NCI-H2107 treated with DMSO at 0.1 percent for 48 hours (cell line): Measurements from ENCODE around the gene HIF3A.
A peak's percentile ranks its signal among the peaks of the same experiment; 100 is the strongest.
"Not testable (repeated sequence)": the region's sequence is repeated elsewhere in the genome, so short reads cannot be mapped to it uniquely, and the experiment has no call there.

ENCODE experiments used
- DNase-seq: peaks from one replicate; lab custom pipeline; 2025; ENCODE audit not compliant: unreplicated experiment; lab: John Stamatoyannopoulos, UW

HIF3A gene

DNA sequence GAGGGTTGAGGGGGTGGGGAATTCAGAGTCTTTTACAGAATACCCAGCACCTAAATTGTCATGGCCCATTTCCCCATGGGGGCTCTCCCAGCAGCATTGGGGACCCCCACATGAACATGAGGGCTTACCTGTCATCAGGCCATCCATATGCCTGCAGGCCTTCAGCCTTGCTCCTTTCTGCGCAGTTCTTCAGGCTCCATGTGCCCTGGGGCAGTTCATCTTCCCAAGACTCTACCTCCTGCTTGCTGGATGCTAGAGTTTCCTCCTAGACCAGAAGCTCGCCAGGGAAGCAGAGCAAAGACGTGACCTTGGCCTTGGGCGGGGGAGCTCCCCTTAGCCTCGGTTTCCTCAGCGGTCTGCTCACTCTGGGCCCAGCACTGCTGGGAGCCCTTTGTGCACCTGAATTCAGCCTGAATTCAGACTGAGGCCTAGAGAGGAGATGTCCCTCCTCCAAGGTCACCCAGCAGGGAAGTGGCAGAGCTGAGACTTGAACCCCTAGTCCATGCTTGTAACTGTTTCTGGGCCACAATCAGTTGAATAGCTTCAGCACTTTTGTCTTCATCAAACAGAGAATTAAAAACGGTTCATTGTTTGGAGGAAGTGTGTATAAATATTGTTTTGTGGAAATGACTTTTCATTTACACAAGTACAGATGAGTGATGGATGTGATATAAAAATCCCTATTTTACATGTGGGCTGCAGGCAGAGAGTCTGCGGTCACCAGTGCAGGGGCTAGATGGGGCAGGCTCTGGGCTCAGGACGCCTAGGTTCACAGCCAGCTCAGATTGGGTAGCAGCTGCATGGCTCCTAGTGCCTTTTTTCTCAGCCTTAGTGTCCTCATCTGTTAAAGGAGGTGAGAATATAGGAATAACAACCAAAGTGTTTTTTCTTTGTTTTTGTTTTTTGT is 59.6 kb downstream of the HIF3A start:
- no peak for DNase-seq

DNA sequence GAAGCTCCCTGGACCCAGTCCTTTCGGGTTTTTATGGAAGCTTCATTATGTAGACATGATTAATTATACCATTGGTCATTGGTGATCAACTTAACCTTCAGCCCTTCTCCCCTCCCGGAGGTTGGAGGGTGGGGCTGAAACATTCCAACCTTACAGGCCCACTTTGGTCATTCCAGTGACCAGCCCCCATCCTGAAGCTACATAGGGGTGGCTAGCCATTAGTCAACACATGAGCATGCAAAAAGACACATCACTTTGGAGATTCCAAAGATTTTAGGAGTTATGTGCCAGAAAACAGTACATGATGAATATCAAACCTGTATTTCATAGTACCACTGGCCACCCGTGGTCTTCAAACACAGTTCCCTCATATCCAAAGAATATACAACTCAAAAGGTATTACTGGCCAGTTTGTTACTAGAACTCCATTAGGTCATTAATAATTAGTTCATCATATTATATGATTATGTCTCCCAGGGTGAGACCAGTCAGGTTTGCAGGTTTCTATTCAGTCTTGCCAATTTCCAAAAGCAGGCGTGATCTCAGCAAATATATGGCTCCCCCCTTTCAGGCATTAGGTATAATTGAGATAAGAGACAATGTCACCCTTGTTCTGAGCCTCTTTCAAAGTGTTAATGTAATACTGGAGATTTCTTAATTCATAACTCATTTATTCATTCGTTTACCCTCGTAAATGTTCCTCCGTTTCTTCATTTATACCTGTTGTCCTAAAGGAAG is 61.2 kb downstream of the HIF3A start:
- DNase-seq = no peak

DNA sequence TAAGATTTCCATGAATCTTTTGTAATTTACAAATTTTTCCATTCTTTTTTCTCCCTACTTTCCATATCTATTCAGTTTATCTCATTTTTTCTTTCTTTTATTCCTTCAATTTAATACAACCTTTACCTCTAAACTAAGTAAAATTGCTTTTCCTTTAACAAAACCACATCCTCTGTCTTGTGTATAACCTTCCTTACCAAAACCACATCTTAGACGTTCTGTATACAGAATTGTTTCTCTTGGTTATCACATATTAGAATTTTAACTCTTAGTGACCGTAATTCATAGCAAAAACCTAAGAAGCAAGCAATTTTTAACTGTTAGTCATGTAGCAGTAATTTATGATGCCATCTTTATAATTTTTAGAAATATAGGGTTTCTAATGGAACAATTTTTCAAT is 65.1 kb downstream of the HIF3A start:
- DNase-seq = no peak

DNA sequence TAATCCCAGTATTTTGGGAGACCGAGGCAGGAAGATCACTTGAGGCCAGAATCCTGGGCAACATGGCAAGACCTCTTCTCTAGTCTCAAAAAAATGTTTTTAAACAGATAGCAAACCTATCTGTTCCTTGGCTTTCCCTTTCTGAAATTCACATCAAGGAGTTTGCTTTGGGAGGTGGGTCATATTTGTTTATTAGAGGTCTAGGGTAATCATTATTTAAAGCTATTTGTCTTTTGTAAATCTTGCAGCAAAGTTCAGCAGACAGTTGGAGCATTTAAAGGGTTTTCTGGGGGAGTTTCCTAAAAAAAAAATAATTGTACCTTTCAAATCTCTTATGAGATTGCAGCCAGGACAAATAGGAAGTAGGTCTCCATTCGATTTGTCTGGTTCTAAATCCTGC is 67.5 kb downstream of the HIF3A start:
- DNase-seq = no peak

DNA sequence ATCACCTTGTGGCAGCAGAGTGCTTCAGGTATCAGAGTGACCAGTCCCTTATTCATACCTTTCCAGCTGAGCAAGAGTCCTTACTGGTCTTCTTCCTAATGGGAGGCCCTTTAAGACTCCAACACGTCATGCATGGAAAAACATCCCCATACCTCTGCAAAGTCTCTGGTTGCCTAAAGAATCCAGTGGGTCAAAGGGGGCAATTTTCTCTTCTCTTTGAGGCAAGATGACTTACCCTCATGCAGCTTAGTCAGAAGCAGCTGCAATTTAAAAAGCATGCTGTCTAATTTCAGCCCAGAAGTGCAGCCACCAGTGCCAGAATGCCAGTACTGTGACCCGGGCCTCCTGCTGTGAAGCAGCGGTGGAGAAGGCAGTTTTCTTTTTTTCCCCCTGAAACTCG is 68.7 kb downstream of the HIF3A start:
- no peak for DNase-seq

DNA sequence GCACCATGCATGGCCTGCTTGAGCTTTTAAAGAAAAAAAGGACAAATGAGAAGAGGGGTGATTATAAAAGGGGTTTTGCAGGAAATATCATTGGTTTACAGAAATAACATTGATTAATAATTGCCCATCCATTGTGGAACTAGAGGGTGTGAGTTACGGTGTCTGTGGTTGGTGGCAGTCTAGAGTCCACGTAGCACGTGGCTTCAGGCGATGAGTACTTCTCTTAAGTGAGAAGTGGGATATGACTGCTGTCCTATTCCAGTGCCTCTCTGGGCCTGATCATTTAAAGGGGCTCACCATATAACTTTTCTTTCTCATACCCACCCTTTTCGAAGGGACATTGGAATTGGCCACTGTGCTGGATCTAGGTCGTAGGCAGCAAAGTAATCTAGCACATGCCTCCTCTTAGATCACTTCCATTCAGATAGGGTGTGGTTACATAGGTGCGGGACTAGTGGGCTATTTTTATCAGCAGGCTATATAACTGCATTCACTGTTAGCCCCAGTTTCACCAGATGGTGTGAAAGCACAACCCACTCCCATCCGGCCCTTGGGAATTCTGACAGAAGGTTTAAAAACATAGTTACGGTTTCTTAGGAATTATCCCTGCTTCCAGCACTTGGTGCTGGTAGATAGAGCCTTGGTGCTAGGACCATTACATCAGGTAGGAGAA is 69.9 kb downstream of the HIF3A start:
- no peak for DNase-seq

DNA sequence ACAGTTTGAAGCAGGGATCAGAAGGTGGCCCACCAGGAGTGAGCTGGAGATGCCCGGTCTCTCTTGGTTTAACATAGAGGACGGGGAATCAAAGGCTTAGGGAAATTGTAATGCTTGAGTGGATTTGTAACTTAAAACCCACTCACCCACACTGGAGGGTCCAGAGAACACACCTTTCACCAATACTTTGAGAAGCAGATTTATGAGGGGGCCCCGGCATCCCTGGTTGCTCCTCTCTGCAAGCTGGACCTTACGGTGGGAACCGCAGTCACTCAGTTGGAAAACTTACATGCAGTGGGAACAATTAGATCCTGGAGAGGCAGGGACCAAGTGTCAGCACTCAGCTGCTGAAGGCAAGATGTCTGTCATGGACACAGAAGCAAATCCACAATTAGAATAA is 70.6 kb downstream of the HIF3A start:
- DNase-seq = no peak

DNA sequence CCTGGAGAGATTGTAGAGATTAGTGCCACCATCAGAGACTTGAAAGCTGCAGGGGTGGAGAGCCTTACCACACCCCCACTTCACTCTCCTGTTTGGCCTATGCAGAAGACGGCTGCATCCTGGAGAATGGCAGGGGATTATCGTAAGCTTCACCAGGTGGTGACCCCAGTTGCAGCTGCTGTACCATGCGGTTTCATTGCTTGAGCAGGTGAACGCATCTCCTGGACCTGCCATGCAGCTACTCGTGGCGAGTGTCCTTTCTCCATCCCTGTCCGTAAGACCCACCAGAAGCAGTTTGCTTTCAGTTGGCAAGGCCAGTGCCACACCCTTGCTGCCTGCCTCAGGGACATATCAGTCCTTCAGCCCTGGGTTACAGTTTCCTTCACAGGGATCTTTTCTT is 71.3 kb downstream of the HIF3A start:
- DNase-seq = no peak

DNA sequence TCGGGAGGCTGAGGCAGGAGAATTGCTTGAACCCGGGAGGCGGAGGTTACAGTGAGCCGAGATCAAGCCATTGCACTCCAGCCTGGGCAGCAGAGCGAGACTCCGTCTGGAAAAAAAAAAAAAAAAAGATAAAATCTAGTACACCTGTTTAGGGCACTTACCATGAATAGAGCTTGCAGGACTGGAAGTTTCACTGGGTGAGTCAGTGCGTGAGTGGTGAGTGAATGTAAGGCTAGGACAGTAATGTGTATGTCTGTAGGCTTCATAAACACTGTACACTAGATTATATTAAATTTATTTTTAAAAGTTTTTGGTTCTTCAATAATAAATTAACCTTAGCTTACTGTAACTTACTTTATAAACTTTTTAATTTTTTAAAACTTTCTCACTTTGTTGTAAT is 73.0 kb downstream of the HIF3A start:
- no peak for DNase-seq

DNA sequence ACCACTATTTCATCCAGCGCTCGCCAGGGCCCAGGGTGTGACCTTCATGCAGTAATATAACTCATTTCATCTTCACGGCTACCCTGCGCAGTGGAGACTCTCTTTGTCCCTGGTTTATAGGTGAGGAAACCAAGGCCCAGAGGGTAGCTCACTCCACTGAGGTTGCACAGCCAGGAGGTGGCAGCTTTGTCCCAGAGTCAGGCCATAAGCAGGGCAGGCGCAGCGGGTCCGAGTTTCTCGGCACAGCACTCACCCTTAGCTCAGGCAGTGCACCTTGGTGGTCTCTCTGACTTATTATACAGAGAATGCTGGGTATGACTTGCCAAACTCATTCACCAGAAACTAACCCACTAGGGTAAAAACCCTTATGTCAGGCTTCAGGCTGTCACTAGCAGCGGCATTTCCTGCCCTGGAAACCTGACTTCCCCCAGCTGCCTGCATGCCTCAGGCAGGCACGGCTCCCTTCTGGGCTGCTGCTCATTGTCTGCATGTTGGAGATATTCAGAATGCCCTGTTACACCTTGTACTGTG is 74.6 kb downstream of the HIF3A start:
- no peak for DNase-seq

DNA sequence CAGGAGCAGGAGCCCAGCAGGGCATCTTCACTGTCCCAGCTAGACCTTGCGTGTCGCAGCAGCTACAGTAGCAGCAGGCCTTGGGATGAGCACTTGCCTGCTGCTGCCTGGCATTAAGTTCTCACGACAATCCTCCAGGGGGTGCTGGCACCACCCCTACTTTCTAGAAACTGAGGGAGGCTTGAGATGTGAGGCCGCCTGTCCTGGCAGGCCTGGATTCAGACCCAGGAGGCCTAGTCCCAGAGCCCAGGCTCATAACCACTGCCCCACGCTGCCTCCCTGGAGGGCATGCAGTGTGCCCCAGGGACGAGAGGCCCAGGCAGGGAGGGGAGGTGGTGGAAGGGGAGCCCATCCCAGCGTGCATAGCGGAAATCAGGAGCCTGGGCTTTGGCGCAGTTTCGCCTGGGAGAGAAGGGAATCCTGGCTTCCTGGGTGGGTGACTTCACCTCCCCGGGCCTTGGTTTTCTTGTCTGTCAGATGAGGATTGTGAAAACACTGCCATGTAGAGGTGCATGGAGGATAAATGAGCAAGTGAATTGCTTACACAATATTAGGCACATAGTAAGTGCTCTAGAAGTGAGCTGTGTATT is 76.2 kb downstream of the HIF3A start:
- DNase-seq = no peak

DNA sequence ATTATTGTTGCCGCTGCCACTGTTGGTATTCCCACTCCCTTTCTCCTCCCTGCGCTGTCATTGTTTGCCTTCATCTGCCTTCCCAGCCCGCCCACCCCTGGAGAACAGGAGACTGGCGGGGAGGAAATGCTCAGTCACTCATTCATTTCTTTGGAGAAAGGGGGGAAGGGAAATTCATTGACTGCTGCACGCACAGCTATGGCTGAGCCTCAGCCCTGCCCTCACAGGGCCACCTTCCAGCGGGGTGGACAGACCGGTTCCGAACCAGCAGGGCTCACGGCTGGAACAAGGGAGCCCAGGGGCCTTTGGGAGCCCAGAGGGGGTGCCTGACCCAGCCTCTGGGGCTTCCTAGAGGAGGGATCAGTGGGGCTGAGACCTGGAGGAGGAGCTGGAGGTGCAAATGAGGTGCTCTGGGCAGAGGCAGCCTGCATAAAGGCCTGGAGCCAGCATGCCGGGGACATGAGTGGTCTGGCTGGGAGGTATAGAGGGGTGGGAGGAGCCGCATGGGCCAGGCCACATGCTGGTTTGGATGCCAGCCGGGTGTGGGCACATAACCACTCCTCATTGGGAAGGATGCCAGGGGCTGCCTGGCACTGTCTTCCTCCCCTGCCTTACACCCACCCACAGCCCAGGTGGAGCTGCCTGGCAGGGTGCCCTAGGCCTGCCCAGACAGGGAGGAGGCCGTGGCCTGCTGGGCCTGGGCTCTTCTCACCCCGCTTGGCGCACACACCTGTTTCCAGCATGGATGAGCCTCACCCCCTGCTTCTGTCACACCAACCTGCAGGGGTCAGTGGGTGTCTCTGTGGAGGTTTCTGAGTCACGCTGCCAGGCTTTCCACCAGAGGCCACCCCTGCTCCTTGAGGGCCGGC is 76.9 kb downstream of the HIF3A start:
- peak; percentile 89 for DNase-seq

DNA sequence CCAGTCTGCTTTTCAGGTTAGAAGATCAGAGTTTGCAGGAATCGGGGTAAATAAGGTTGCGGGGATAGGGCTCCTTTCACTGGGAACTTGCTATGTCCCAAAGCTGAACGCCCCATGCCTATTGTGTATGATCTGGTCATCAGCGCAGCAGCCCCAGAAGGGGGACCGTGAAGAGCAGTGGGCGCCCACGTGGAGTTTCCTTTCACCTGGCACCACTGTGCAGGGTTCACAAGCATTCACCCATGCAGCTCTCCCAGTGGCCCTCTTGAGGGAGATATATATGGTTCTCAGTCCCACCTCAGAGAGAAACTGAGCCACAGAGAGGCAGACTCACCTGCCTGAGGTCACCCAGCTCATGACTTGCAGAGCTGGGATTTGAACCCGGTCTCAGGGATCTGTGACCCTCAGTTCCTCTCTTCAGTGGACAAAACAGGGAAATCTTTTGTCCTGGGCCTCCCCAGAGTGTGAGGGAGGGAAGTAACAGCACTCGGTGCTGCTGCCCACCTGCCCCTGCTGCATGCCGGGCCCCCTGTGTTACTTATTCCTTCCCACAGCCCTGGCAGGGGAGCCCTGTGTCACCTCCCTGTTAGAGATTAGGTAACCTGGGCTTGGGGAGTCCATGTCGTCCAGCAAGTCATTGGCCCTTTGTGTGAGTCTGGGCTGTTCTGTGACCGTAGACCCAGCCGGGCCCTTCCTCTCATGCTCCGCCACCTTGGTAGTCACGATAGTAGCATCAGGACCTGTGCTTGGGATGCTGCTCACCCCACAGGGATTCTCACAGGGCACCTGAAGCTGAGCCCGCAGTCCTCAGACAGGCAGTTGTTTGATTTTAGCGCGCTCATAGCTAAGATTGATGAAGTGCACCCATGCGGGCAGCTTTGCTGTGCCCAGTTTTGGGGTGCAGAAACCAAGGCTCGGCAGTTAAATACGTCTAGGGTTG is 78.0 kb downstream of the HIF3A start:
- no peak for DNase-seq

DNA sequence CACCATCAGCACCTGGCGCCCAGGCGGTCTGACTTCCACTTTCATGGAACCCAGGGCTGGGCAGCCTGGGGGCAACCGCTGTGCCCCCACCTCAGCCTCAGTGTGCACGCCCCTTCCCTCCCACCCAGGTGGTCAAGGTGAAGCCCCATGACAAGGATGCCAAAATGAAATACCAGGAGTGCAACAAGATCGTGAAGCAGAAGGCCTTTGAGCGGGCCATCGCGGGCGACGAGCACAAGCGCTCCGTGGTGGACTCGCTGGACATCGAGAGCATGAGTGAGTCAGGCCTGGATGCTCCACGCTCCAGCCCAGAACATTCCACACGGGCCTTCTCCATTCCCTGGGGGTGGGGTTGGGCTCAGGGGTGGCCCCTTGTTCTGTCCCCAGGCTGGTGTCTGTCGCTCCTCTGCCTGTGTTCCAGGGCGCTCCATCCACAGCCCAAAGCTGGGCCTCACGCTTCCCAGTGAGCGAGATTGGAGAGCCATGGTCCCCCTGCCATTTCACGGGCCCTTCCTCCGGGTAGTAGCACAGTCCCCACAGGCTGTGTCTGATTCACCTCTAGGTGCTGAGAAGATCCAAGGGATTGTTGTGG is 78.7 kb downstream of the HIF3A start:
- not testable (repeated sequence) for DNase-seq

DNA sequence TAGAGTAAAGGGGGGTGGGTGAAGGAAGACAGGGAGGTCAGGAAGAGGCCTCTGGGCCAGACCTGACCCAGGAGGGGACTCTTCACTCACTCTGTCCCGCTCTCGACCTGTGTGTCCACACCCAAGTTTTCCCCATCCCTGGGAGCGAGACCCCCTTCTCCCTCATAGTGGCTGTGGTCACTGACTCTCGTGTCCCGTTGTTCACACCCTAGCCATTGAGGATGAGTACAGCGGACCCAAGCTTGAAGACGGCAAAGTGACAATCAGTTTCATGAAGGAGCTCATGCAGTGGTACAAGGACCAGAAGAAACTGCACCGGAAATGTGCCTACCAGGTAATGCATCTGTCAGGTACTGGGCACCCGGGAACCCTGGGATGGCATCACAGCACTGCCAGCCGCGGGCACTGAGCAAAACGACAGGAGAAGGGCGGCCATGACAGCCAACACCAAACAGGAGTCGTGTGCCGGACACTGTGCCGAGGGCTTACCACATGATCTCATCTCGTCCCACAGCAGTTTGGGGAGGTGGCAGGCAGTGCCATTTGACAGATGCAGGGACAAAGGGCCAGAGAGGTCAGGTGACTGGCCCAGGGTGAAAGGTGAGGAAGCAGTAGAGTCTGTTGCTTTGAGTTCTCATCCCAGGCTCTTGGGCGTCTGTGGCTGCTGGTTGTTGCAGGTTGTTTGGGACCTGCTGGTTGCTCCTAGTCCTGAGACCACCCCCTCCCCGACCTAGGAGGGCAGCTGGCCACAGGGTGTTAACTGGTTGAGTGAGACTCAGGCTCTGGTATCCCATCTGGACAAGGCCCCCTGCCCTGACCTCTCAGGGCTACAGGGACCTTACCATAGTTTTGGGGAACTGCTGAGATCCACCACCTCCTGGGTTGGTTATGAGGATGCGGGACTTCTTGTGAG is 79.7 kb downstream of the HIF3A start:
- DNase-seq = no peak

DNA sequence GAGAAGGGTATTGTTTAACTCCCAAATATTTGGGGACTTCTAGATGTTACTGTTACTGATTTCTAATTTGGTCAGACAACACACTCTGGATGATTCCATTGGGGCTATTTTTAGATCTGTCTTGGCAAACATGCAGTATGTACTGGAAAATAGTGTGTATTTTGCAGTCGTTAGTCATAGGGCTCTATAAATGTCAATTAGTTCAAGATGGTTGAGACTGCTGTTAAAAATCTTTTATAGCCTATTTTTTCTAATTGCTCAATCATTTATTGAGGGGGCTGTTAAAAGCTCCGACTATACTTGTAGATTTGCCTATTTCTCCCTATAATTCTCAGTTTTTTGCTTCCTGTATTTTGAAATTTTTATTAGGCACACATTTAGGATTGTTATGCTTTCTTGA is 81.4 kb downstream of the HIF3A start:
- DNase-seq = no peak

DNA sequence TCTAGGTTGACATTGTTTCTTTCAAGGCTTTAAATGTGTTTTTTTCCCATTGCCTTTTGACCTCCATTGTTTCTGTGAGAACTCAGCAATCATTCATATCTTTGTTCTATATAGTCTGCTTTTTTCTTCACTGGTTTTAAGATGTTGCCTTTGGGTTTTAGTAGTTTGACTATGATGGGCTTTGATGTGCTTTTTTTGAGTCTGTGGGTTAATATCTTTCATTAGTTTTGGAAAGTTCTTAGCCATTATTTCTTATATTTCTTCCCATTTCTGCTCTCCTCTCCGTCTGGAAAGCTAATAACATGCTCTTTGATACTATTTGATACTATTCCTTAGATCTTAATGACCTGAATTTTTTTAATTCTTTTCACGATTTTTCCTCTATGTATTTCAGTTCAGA is 83.8 kb downstream of the HIF3A start:
- DNase-seq = no peak

DNA sequence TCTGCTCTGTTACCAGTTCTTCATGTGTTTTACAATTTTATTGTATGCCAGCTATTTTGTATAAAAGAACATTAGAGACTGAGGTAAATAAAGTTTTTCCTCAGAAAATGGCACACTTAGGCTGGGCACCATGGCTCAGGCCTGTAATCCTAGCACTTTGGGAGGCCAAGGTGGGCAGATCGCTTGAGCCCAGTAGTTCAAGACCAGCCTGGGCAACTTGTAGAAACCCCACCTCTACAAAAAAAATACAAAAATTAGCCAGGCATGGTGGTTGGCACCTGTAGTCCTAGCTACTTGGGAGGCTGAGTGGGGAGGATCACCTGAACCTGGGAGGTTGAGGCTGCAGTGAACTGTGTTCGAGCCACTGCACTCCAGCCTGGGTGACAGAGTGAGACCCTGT is 84.5 kb downstream of the HIF3A start:
- no peak for DNase-seq
